H1 (cell line): ENCODE data around the gene KCTD16. TPM values are rescaled to one million over a fixed set of nuclear protein-coding genes. Genes with fewer than 3 reads are reported as not detected.

ENCODE experiments used
- CTCF ChIA-PET: fragments of 300-600 bp; sonication (Branson Sonifier 250); formaldehyde crosslinking; loops from one replicate; lab custom pipeline; 2021; ENCODE audit not compliant: partially characterized antibody; lab: Charles Lee
- POLR2A ChIA-PET: fragments of 300-600 bp; sonication (Branson Sonifier 250); formaldehyde crosslinking; loops from one replicate; lab custom pipeline; 2021; ENCODE audit warnings: inconsistent platforms; ENCODE audit not compliant: partially characterized antibody; lab: Charles Lee
- DNase-seq, 2 experiments: peaks; one replicate each; pipeline versions ENCODE4 v3.0.0 to v3.0.0-alpha.2; 2010 to 2022; ENCODE audit warnings: low spot score in 2 of 2, low read depth in 1 of 2, mixed read lengths in 1 of 2
- FAIRE-seq: peaks from 2 replicates; lab custom pipeline; 2011; peaks lifted over from hg19 to GRCh38; lab: Jason Lieb, UNC
- H2AFZ ChIP-seq: 2 replicates; pipeline ENCODE4 v1.8.1; 2012; ENCODE audit warnings: low read length, inconsistent platforms
- H2AK5ac ChIP-seq: 2 replicates; pipeline ENCODE4 v1.6.1; 2013; ENCODE audit warnings: low read depth, low read length
- H2BK120ac ChIP-seq: replicated peaks from 2 replicates; pipeline ENCODE3; 2013; ENCODE audit warnings: low read depth, low read length, inconsistent platforms
- H2BK12ac ChIP-seq: 2 replicates; pipeline ENCODE4 v1.6.1; 2013; ENCODE audit warnings: low read depth, low read length
- H2BK15ac ChIP-seq: 2 replicates; pipeline ENCODE4 v1.6.1; 2013; ENCODE audit warnings: low read length
- H2BK20ac ChIP-seq: 2 replicates; pipeline ENCODE4 v1.6.1; 2013; ENCODE audit warnings: low read length
- H2BK5ac ChIP-seq: 2 replicates; pipeline ENCODE4 v1.6.1; 2013; ENCODE audit warnings: low read depth, low read length
- H3K14ac ChIP-seq: 2 replicates; pipeline ENCODE4 v1.6.1; 2013; ENCODE audit warnings: inconsistent platforms; ENCODE audit not compliant: insufficient read length
- H3K18ac ChIP-seq: 2 replicates; pipeline ENCODE4 v1.6.1; 2013; ENCODE audit warnings: low read length; ENCODE audit errors: extremely low read depth
- H3K23ac ChIP-seq: 2 replicates; pipeline ENCODE4 v1.6.1; 2013; ENCODE audit warnings: inconsistent platforms; ENCODE audit not compliant: insufficient read length
- H3K23me2 ChIP-seq: 2 replicates; pipeline ENCODE4 v1.6.1; 2013; ENCODE audit warnings: low read depth, low read length
- H3K27ac ChIP-seq: 2 replicates; pipeline ENCODE4 v1.6.1; 2011; ENCODE audit warnings: low read depth, low read length, inconsistent platforms
- H3K27me3 ChIP-seq, 4 experiments: replicated peaks in 1 of 4; 1 replicate in 1 of 4; 2 replicates in 3 of 4; pipeline versions ENCODE4 v1.6.1 to v1.8.1; 2011 to 2013; ENCODE audit warnings: low read length in 3 of 4, mild to moderate bottlenecking in 3 of 4, inconsistent platforms in 2 of 4, mixed read lengths in 2 of 4, moderate library complexity in 1 of 4; ENCODE audit not compliant: control insufficient read depth in 3 of 4, insufficient read depth in 3 of 4; ENCODE audit errors: extremely low read depth in 1 of 4
- H3K36me3 ChIP-seq, 4 experiments: 2 replicates each; pipeline versions ENCODE4 v1.6.1 to v1.8.1; 2011 to 2013; ENCODE audit warnings: mild to moderate bottlenecking in 4 of 4, low read length in 3 of 4, moderate library complexity in 2 of 4, control low read depth in 1 of 4, inconsistent platforms in 1 of 4; ENCODE audit not compliant: insufficient read depth in 4 of 4, control insufficient read depth in 2 of 4
- H3K4ac ChIP-seq: replicated peaks from 2 replicates; pipeline ENCODE3; 2013; ENCODE audit warnings: low read length, low read depth, mixed read lengths, inconsistent platforms; ENCODE audit not compliant: insufficient read length
- H3K4me1 ChIP-seq, 4 experiments: replicated peaks in 1 of 4; 1 replicate in 1 of 4; 2 replicates in 3 of 4; pipeline versions ENCODE4 v1.6.1 to v1.8.1; 2011 to 2013; ENCODE audit warnings: low read length in 3 of 4, inconsistent platforms in 2 of 4, mixed read lengths in 1 of 4; ENCODE audit not compliant: insufficient read depth in 4 of 4, control insufficient read depth in 3 of 4
- H3K4me2 ChIP-seq, 2 experiments: 2 replicates each; pipeline versions ENCODE4 v1.6.1 to v1.8.1; 2011 to 2013; ENCODE audit warnings: low read depth in 2 of 2, low read length in 2 of 2, control low read depth in 1 of 2, inconsistent platforms in 1 of 2, mild to moderate bottlenecking in 1 of 2; ENCODE audit not compliant: insufficient read depth in 1 of 2
- H3K4me3 ChIP-seq, 4 experiments: fragments of 200-600, 300-600 bp in 1 of 4; sonication (generic), shearing (Covaris generic), sonication (Bioruptor Twin) in 1 of 4; 2 replicates each; pipeline versions ENCODE4 v1.5.1 to v1.8.1; 2011 to 2016; ENCODE audit warnings: low read length in 4 of 4, low read depth in 3 of 4, control low read depth in 2 of 4, inconsistent platforms in 2 of 4, mild to moderate bottlenecking in 2 of 4, mixed read lengths in 1 of 4, moderate library complexity in 1 of 4; ENCODE audit not compliant: insufficient read depth in 2 of 4; ENCODE audit errors: extremely low read depth in 1 of 4
- H3K56ac ChIP-seq: replicated peaks from 2 replicates; pipeline ENCODE3; 2013; ENCODE audit warnings: low read depth, mild to moderate bottlenecking, mixed read lengths, low read length, inconsistent platforms; ENCODE audit not compliant: insufficient read length
- H3K79me1 ChIP-seq: 2 replicates; pipeline ENCODE4 v1.6.1; 2013; ENCODE audit warnings: low read depth, low read length, control low read depth
- H3K79me2 ChIP-seq, 2 experiments: 2 replicates each; pipeline versions ENCODE4 v1.6.1 to v1.8.1; 2012 to 2013; ENCODE audit warnings: low read length in 2 of 2, mild to moderate bottlenecking in 2 of 2, inconsistent platforms in 1 of 2; ENCODE audit not compliant: insufficient read depth in 2 of 2, control insufficient read depth in 1 of 2
- H3K9ac ChIP-seq, 4 experiments: replicated peaks in 1 of 4; 1 replicate in 1 of 4; 2 replicates in 3 of 4; pipeline versions ENCODE4 v1.6.1 to v1.8.1; 2011 to 2013; ENCODE audit warnings: low read depth in 3 of 4, low read length in 3 of 4, control low read depth in 2 of 4, mild to moderate bottlenecking in 2 of 4, moderate library complexity in 2 of 4, inconsistent platforms in 1 of 4; ENCODE audit errors: extremely low read depth in 1 of 4
- H3K9me3 ChIP-seq, 2 experiments: 2 replicates each; pipeline versions ENCODE4 v1.6.1 to v1.8.1; 2012 to 2013; ENCODE audit warnings: mild to moderate bottlenecking in 2 of 2, moderate library complexity in 2 of 2, control low read depth in 1 of 2, inconsistent platforms in 1 of 2, low read depth in 1 of 2, low read length in 1 of 2, mixed read lengths in 1 of 2; ENCODE audit not compliant: insufficient read depth in 2 of 2
- H4K20me1 ChIP-seq, 2 experiments: replicated peaks in 1 of 2; 2 replicates each; pipeline versions ENCODE3 to v1.8.1; 2011 to 2013; ENCODE audit warnings: inconsistent platforms in 2 of 2, low read length in 2 of 2, mild to moderate bottlenecking in 1 of 2; ENCODE audit not compliant: insufficient read depth in 2 of 2, control insufficient read depth in 1 of 2
- H4K5ac ChIP-seq: 2 replicates; pipeline ENCODE4 v1.6.1; 2013; ENCODE audit warnings: low read length, low read depth, mixed read lengths, inconsistent platforms; ENCODE audit not compliant: insufficient read length
- H4K8ac ChIP-seq: 2 replicates; pipeline ENCODE4 v1.8.0; 2013; ENCODE audit warnings: mild to moderate bottlenecking, moderate library complexity, low read length, inconsistent platforms; ENCODE audit not compliant: insufficient read depth; ENCODE audit errors: extremely low read depth
- H4K91ac ChIP-seq: replicated peaks from 2 replicates; pipeline ENCODE3; 2013; ENCODE audit warnings: low read length, mixed read lengths, inconsistent platforms; ENCODE audit not compliant: insufficient read length
- ATF3 ChIP-seq: IDR thresholded peaks from 2 replicates; pipeline ENCODE4 v1.6.1; 2011; ENCODE audit warnings: low read depth, mild to moderate bottlenecking, low read length; ENCODE audit not compliant: insufficient read depth
- CBX5 ChIP-seq: fragments of 300-800, 300-1000 bp; sonication (generic); IDR thresholded peaks from 2 replicates; pipeline ENCODE4 v1.7.1; 2016; ENCODE audit warnings: antibody characterized with exemption, low read length, low read depth
- CEBPB ChIP-seq: IDR thresholded peaks from 2 replicates; pipeline ENCODE4 v1.6.1; 2012; ENCODE audit warnings: low read depth, low read length
- CTCF ChIP-seq, 3 experiments: IDR thresholded peaks; 1 replicate in 2 of 3; 2 replicates in 1 of 3; pipeline versions ENCODE4 v1.5.1 to v1.6.1; 2011; ENCODE audit warnings: low read length in 3 of 3, mild to moderate bottlenecking in 3 of 3, inconsistent platforms in 2 of 3, low read depth in 1 of 3, moderate library complexity in 1 of 3; ENCODE audit not compliant: insufficient read depth in 1 of 3; ENCODE audit errors: control extremely low read depth in 1 of 3
- EP300 ChIP-seq, 2 experiments: IDR thresholded peaks; 1 replicate in 1 of 2; 2 replicates in 1 of 2; pipeline ENCODE4 v1.6.1; 2011 to 2012; ENCODE audit warnings: low read depth in 2 of 2, low read length in 2 of 2, mild to moderate bottlenecking in 2 of 2, borderline replicate concordance in 1 of 2, inconsistent platforms in 1 of 2, moderate library complexity in 1 of 2
- EZH2 ChIP-seq: fragments of 200-600 bp; sonication (generic); IDR thresholded peaks from 2 replicates; pipeline ENCODE4 v1.7.1; 2012; ENCODE audit warnings: low read depth, mild to moderate bottlenecking, moderate library complexity, low read length, inconsistent platforms; ENCODE audit not compliant: severe bottlenecking
- KDM1A ChIP-seq: fragments of 200-600, 300-600 bp; sonication (generic); IDR thresholded peaks from 2 replicates; pipeline ENCODE4 v1.7.1; 2016; ENCODE audit warnings: mild to moderate bottlenecking, low read length, borderline replicate concordance
- RAD21 ChIP-seq, 2 experiments: IDR thresholded peaks in 1 of 2; conservative IDR thresholded peaks in 1 of 2; 2 replicates each; pipeline ENCODE4 v1.6.1; 2011; ENCODE audit warnings: low read depth in 2 of 2, low read length in 2 of 2, improper control_type of control experiment in 1 of 2, inconsistent platforms in 1 of 2, mild to moderate bottlenecking in 1 of 2, moderate library complexity in 1 of 2
- YY1 ChIP-seq: IDR thresholded peaks from 2 replicates; pipeline ENCODE4 v1.6.1; 2011; ENCODE audit warnings: low read depth, mild to moderate bottlenecking, low read length
- polyA plus RNA-seq, 7 experiments: library from polyadenylated mRNA; depleted of rRNA in 3 of 7; stranded (reverse) in 5 of 7; unstranded in 2 of 7; fragments of >200 nt in 5 of 7; fragments of 200-250 nt in 2 of 7; gene quantifications; 1 replicate in 5 of 7; 2 replicates in 1 of 7; 4 replicates in 1 of 7; pipeline versions ENCODE4 v1.2.1 to v1.2.3, GENCODE V29; 2011 to 2013; ENCODE audit warnings: missing spikeins in 2 of 7, mixed read lengths in 2 of 7
- total RNA-seq: library from RNA; stranded (reverse); fragmentation: NEBNext Ultra II Directional; extraction: Animal tissue kit (Norgen Biotek cat#: 25700); gene quantifications from 2 replicates; pipeline ENCODE4 v1.2.1, GENCODE V29; 2021

The KCTD16 gene
- total and polyA plus RNA-seq, 2 of the 8 experiments (the other 6 are each of a cell fraction or from before 2014, with no cell fraction given): 0.03 to 0.24 TPM

GRCh38 chr5:144295284-144295683 lies 124.6 kb downstream of the KCTD16 start:
- no peaks in the 10 kb centered on the region for H3K79me2 ChIP-seq

More at GRCh38 chr5:144295284-144295683, 124.6 kb downstream of the KCTD16 start:
- Histone ChIP-seq H2AK5ac (no peak overlapping the region), H2AFZ (no peak overlapping the region), H3K79me1 (no peaks in the 10 kb centered on the region), H4K20me1 (no peaks in the 10 kb centered on the region), H4K91ac (no peak overlapping the region), H3K4me3 (no peak overlapping the region), H3K23ac (no peak overlapping the region), H2BK120ac (no peak overlapping the region), H4K5ac (no peak overlapping the region), H3K9ac (no peak overlapping the region), H3K4me1 (peaks cover 5 to 16% (median 7%) of the 10 kb centered on the region in 4 experiments; a peak in 6 of 7 replicates), H3K18ac (no peak overlapping the region), H3K9me3 (peaks cover 6 to 12% of the 10 kb centered on the region in 2 experiments), H4K8ac (no peak overlapping the region), H2BK12ac (no peak overlapping the region), H2BK20ac (no peak overlapping the region), H3K27me3 (no peaks in the 10 kb centered on the region), H3K23me2 (no peaks in the 10 kb centered on the region), H3K36me3 (peaks cover 0 to 3% (median 0%) of the 10 kb centered on the region in 4 experiments; a peak in 3 of 8 replicates), H2BK5ac (no peak overlapping the region), H3K4me2 (no peak overlapping the region), H3K27ac (no peak overlapping the region), H2BK15ac (no peak overlapping the region), H3K4ac (no peak overlapping the region), H3K14ac (no peak overlapping the region), H3K56ac (no peak overlapping the region)
- ChIA-PET POLR2A (interaction anchor here (1.1 kb wide), 1 partner anchor 13 kb away, joined by 3 read pairs; no protein-coding TSS in a partner anchor), CTCF (interaction anchor here (0.8 to 4.6 kb wide), 6 partner anchors 16 to 95 kb away, joined by 3 to 30 read pairs (median 3); no protein-coding TSS in a partner anchor)
- no peak for DNase-seq
- TF ChIP-seq EZH2: no peak
- TF ChIP-seq CTCF (IDR thresholded peaks at IDR 0.05; ENCODE audit: control extremely low read depth in 1 of 3, insufficient read depth in 1 of 3, low read depth in 1 of 3, low read length in 3 of 3): peak in 2 of 3 experiments; percentile 37 to 39; a peak in 2 of 4 replicates
- no peak for TF ChIP-seq YY1
- TF ChIP-seq ATF3: no peak
- TF ChIP-seq CEBPB: no peak
- TF ChIP-seq RAD21 (IDR thresholded peaks at IDR 0.05 in 1 of 2, conservative IDR thresholded peaks at IDR 0.05 in 1 of 2; ENCODE audit: low read depth in 2 of 2, low read length in 2 of 2): peak; percentile 48 to 56
- no peak for TF ChIP-seq CBX5
- TF ChIP-seq EP300 (IDR thresholded peaks at IDR 0.05; ENCODE audit: borderline replicate concordance in 1 of 2, low read depth in 2 of 2, low read length in 2 of 2): no peak
- no peak for TF ChIP-seq KDM1A
- no peak for FAIRE-seq
